Tibial nerve (tissue), 4 donors: ENCODE measurements around the gene SELPLG. TPM values are rescaled to one million over a fixed set of nuclear protein-coding genes. Genes with fewer than 3 reads are reported as not detected.
"Not testable (repeated sequence)": the region's sequence is repeated elsewhere in the genome, so short reads cannot be mapped to it uniquely, and the experiment has no call there.

ENCODE experiments used
- DNase-seq, 2 donors: peaks; one replicate each; pipeline ENCODE4 v3.0.0-alpha.2; 2019; ENCODE audit warnings: low spot score in 2 of 2
- H3K27ac ChIP-seq, 4 donors: fragments of 200-600 bp; sonication (generic) in 3 of 4; one replicate each; pipeline ENCODE4 v1.5.1; 2017 to 2019; ENCODE audit warnings: mild to moderate bottlenecking in 1 of 4
- H3K27me3 ChIP-seq, 2 donors: fragments of 200-600 bp; sonication (generic) in 1 of 2; one replicate each; pipeline versions ENCODE4 v1.5.1 to v1.6.0; 2017 to 2019
- H3K36me3 ChIP-seq, 3 donors: fragments of 200-600 bp; sonication (generic); one replicate each; pipeline ENCODE4 v1.5.1; 2018 to 2019
- H3K4me1 ChIP-seq, 4 donors: fragments of 200-600 bp; sonication (generic) in 3 of 4; one replicate each; pipeline ENCODE4 v1.5.1; 2017 to 2019
- H3K4me3 ChIP-seq, 4 donors: fragments of 200-600 bp; sonication (generic) in 3 of 4; one replicate each; pipeline ENCODE4 v1.5.1; 2017 to 2019; ENCODE audit warnings: mild to moderate bottlenecking in 1 of 4, moderate library complexity in 1 of 4
- H3K9me3 ChIP-seq, 4 donors: fragments of 200-600 bp; sonication (generic) in 3 of 4; one replicate each; pipeline ENCODE4 v1.5.1; 2017 to 2019
- EP300 ChIP-seq, 2 donors: sonication (generic); formaldehyde crosslinking; IDR thresholded peaks; one replicate each; pipeline ENCODE4 v1.6.1; 2017; ENCODE audit warnings: antibody characterized with exemption in 2 of 2, mild to moderate bottlenecking in 1 of 2
- POLR2A ChIP-seq, 2 donors: fragments of 450-650 bp; IDR thresholded peaks; one replicate each; pipeline ENCODE4 v1.6.1; 2017; ENCODE audit warnings: antibody characterized with exemption in 2 of 2, mild to moderate bottlenecking in 2 of 2, moderate library complexity in 2 of 2
- WGBS, 2 donors: methylation state at CpG; one replicate each; pipeline ENCODE4 v1.1.5; 2018; 5-methylcytosine and 5-hydroxymethylcytosine counted together
- total RNA-seq, 4 donors: library from RNA; depleted of rRNA; stranded (reverse); fragments of >200 nt; gene quantifications; one replicate each; pipeline ENCODE4 v1.1.0, GENCODE V29; 2016
- TF ChIP-seq, protein P1 (sequence below), 5 experiments: fragments of 200-600 bp in 3 of 5; fragments of 450-650 bp in 2 of 5; sonication (generic) in 3 of 5; IDR thresholded peaks; one replicate each; pipeline ENCODE4 v1.5.1; 2016 to 2019; ENCODE audit warnings: antibody characterized with exemption in 5 of 5, mild to moderate bottlenecking in 3 of 5, moderate library complexity in 2 of 5

SELPLG gene
- total RNA-seq, 4 donors from 2014 or later: 4.5 to 15.1 (median 9.2) TPM

DNA sequence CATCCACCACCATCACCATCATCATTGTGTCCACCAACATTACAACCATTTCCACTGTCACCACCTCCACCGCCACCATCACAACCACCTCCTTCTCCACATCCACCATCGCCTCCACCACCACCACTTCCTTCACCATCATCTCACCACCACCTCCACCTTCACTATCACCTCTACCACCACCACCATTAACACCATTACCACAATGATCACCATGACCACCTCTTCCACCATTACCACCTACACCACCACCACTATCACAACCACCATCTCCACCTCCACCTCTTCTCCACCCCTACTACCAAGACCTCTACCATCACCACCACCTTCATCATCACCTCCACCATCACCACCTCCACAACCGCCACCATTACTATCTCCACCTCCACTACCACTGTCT, 54.9 kb downstream of the SELPLG start:
- Histone ChIP-seq H3K27ac (peak overlapping the region in 2 of 4 donors; percentile 65 to 78), H3K4me3 (no peak overlapping the region), H3K4me1 (peaks cover 0 to 35% (median 10%) of the 10 kb centered on the region in 4 donors), H3K36me3 (no peaks in the 10 kb centered on the region), H3K27me3 (no peaks in the 10 kb centered on the region), H3K9me3 (no peaks in the 10 kb centered on the region)
- WGBS, 2 donors: 98 to 99% methylated on average over 3 of the region's 3 CpGs
- DNase-seq: no peak
- TF ChIP-seq POLR2A (IDR thresholded peaks at IDR 0.05) (no peak), EP300 (IDR thresholded peaks at IDR 0.05) (no peak)
- TF ChIP-seq, protein P1, sequence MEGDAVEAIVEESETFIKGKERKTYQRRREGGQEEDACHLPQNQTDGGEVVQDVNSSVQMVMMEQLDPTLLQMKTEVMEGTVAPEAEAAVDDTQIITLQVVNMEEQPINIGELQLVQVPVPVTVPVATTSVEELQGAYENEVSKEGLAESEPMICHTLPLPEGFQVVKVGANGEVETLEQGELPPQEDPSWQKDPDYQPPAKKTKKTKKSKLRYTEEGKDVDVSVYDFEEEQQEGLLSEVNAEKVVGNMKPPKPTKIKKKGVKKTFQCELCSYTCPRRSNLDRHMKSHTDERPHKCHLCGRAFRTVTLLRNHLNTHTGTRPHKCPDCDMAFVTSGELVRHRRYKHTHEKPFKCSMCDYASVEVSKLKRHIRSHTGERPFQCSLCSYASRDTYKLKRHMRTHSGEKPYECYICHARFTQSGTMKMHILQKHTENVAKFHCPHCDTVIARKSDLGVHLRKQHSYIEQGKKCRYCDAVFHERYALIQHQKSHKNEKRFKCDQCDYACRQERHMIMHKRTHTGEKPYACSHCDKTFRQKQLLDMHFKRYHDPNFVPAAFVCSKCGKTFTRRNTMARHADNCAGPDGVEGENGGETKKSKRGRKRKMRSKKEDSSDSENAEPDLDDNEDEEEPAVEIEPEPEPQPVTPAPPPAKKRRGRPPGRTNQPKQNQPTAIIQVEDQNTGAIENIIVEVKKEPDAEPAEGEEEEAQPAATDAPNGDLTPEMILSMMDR (IDR thresholded peaks at IDR 0.05): no peak

DNA sequence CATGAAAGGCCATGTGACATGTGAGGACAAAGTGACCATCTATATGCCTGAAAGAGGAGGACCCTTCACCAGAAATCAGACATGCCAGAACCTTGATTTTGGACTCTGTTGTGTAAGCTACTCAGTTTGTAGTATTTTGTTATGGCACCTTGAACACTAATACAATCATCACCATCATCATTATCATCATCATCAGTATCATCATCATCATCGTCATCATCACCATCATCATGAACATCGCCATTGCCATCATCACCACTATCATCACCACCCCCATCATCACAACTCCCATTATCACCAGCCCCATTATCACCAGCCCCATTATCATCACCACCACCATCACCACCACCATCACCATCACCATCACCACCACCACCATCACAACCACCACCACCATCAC, 55.4 kb downstream of the SELPLG start:
- DNase-seq: no peak
- Histone ChIP-seq H3K27ac (peak overlapping the region in 2 of 4 donors; percentile 65 to 78), H3K27me3 (no peaks in the 10 kb centered on the region), H3K9me3 (no peaks in the 10 kb centered on the region), H3K4me1 (peaks cover 0 to 35% (median 10%) of the 10 kb centered on the region in 4 donors), H3K36me3 (no peaks in the 10 kb centered on the region), H3K4me3 (no peak overlapping the region)
- WGBS, 2 donors: 96 to 100% methylated on average over 2 of the region's 2 CpGs
- no peak for TF ChIP-seq POLR2A (IDR thresholded peaks at IDR 0.05)
- TF ChIP-seq, protein P1 (IDR thresholded peaks at IDR 0.05): no peak
- TF ChIP-seq EP300 (IDR thresholded peaks at IDR 0.05): no peak

DNA sequence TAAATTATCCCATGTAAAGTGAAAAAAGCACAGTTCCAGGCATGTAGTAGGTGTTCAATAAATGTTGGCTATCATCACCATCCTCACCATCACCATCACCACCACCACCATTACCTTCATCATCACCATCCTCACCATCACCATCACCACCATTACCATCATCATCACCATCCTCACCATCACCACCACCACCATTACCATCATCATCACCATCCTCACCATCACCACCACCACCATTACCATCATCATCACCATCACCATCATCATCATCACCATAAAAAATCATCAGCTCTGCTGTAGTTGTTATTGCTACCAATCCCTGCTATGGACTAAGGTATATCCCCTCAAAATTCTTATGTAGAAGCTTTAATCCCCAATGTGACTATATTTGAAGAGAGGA, 56.2 kb downstream of the SELPLG start:
- no peaks in the 10 kb centered on the region for H3K9me3 ChIP-seq
- H3K36me3 ChIP-seq: no peaks in the 10 kb centered on the region
- TF ChIP-seq POLR2A (IDR thresholded peaks at IDR 0.05): peak in 1 of 2 donors; percentile 3
- no peak for TF ChIP-seq EP300 (IDR thresholded peaks at IDR 0.05)
- no peak overlapping the region for H3K4me3 ChIP-seq
- H3K4me1 ChIP-seq: peaks cover 0 to 28% (median 10%) of the 10 kb centered on the region in 4 donors
- H3K27ac ChIP-seq: no peak overlapping the region
- no peaks in the 10 kb centered on the region for H3K27me3 ChIP-seq
- DNase-seq: no peak

DNA sequence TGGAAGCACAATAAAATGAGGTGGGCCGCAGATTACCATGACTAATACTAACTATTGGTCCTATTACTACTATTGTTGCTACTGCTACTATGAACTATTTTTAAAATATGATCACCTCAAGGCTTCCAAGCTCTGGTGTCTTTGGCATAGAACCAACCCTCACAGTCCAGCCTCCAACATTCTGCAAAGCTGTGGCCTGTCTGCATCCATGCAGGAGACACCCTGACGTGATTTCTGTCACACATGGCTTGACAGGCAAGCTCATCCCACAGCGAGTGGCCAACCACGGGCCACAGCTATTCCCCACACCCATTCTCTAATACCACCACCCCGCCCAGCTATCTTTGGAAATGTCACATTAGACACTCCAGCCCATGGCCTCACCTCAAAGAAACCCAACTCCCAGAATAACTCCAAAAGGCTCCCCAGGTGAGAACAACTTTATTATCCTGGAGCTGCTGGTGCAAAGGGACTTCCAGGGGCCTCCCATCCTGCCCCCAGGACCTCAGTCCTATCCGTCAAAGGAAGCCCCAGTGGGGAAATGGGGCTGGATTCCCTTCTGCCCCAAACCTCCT, 56.9 kb downstream of the SELPLG start:
- Histone ChIP-seq H3K9me3 (no peaks in the 10 kb centered on the region), H3K36me3 (no peaks in the 10 kb centered on the region), H3K27ac (no peak overlapping the region), H3K4me3 (no peak overlapping the region), H3K27me3 (no peaks in the 10 kb centered on the region), H3K4me1 (peaks cover 0 to 21% (median 9%) of the 10 kb centered on the region in 4 donors)
- no peak for TF ChIP-seq EP300 (IDR thresholded peaks at IDR 0.05)
- no peak for TF ChIP-seq POLR2A (IDR thresholded peaks at IDR 0.05)
- TF ChIP-seq, protein P1 (IDR thresholded peaks at IDR 0.05): no peak
- 76 to 93% methylated on average over 6 of the region's 6 CpGs for WGBS, 2 donors
- DNase-seq: no peak

DNA sequence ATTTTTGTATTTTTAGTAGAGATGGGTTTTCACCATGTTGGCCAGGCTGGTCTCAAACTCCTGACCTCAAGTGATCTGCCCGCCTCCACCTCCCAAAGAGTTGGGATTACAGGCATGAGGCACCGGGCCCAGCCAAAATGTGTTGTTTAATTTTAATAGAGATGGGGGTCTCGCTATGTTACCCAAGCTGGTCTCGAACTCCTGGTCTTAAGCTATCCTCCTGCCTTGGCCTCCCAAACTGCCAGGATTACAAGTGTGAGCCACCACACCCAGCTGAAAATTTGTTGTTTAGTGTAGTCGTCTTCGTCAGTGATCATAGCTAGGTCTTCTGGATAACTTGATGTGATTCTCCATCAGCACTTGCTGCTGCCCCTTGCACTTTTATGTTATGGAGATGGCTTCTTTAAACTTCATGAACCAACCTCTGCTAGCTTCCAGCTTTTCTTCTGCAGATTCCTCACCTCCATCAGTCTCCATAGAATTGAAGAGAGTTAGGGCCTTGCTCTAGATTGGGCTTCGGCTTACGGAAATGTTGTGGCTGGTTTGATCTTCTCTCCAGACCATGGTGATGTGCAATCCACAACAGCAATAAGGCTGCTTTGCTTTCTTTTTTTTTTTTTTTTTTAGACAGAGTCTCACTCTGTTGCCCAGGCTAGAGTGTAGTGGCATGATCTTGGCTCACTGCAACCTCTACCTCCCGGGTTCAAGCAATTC, 58.3 kb downstream of the SELPLG start:
- TF ChIP-seq POLR2A (IDR thresholded peaks at IDR 0.05): no peak
- TF ChIP-seq EP300 (IDR thresholded peaks at IDR 0.05): no peak
- TF ChIP-seq, protein P1 (IDR thresholded peaks at IDR 0.05): no peak
- Histone ChIP-seq H3K4me1 (peaks cover 0 to 16% (median 3%) of the 10 kb centered on the region in 4 donors), H3K36me3 (peaks cover 0 to under 1% (median 0%) of the 10 kb centered on the region in 3 donors), H3K27me3 (no peaks in the 10 kb centered on the region), H3K27ac (no peak overlapping the region), H3K4me3 (no peak overlapping the region), H3K9me3 (no peaks in the 10 kb centered on the region)
- WGBS, 2 donors: 91 to 95% methylated on average over 9 of the region's 9 CpGs
- DNase-seq: no peak

DNA sequence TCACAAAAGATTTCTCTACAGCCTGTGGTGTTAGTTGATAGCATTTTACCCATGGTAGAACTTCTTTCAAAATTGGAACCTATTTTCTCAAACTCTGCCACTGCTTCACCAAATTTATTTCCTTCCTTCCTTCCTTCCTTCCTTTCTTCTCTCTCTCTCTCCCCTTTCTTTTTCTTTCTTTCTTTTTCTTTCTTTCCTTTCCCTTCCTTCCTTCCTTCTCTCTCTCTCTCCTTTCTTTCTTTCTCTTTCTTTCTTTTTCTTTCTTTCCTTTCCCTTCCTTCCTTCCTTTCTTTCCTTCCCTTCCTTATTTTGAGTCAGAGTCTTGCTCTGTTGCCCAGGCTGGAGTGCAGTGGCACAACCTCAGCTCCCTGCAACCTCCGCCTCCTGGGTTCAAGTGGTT, 59.4 kb downstream of the SELPLG start:
- not testable (repeated sequence) for H3K27ac ChIP-seq, H3K4me3 ChIP-seq, H3K27me3 ChIP-seq, H3K9me3 ChIP-seq, H3K4me1 ChIP-seq, DNase-seq
- 89 to 93% methylated on average over 1 of the region's 1 CpG for WGBS, 2 donors
- peaks cover 0 to 11% (median 0%) of the 10 kb centered on the region in 3 donors for H3K36me3 ChIP-seq
